AG04450 (cell line): ENCODE data around the gene SF3A2. TPM values are rescaled to one million over a fixed set of nuclear protein-coding genes. Genes with fewer than 3 reads are reported as not detected.

Experiments used
- CTCF ChIA-PET: fragments of 300-600, 350-600 bp; formaldehyde crosslinking; extraction: SDS; loops from one replicate; lab custom pipeline; 2022; ENCODE audit warnings: antibody characterized with exemption, inconsistent platforms; lab: Charles Lee
- POLR2A ChIA-PET: fragments of 350-600 bp; formaldehyde crosslinking; extraction: SDS; loops from one replicate; lab custom pipeline; 2021; ENCODE audit warnings: antibody characterized with exemption, inconsistent platforms; lab: Yijun Ruan, JAX
- DNase-seq: peaks from one replicate; pipeline ENCODE4 v3.0.0-alpha.2; 2011; ENCODE audit warnings: low read depth, low spot score
- H3K27ac ChIP-seq: one replicate; pipeline ENCODE4 v1.5.1; 2012; ENCODE audit warnings: low read depth, low read length, control low read depth
- H3K27me3 ChIP-seq: one replicate; pipeline ENCODE4 v1.6.0; 2012; ENCODE audit warnings: low read length; ENCODE audit not compliant: control insufficient read depth, insufficient read depth
- H3K4me3 ChIP-seq: 2 replicates; pipeline ENCODE4 v1.5.1; 2011; ENCODE audit warnings: mild to moderate bottlenecking, low read depth, low read length, control low read depth
- H3K9me3 ChIP-seq: 2 replicates; pipeline ENCODE4 v1.5.1; 2012; ENCODE audit warnings: low read length; ENCODE audit not compliant: control insufficient read depth, insufficient read depth
- CTCF ChIP-seq: IDR thresholded peaks from 2 replicates; pipeline ENCODE4 v1.5.1; 2011; ENCODE audit warnings: low read depth, low read length, control low read depth, inconsistent platforms
- polyA plus RNA-seq: library from polyadenylated mRNA; depleted of rRNA; stranded (reverse); fragments of >200 nt; gene quantifications from 2 replicates; pipeline ENCODE4 v1.2.3, GENCODE V29; 2011

Gene SF3A2
- polyA plus RNA-seq, 1 experiment = 7.0 TPM

GRCh38 chr19:2252055-2252796 is 15.6 kb downstream of the SF3A2 start:
- no peak for DNase-seq
- Histone ChIP-seq H3K27me3 (peaks cover 36% of the 10 kb centered on the region), H3K9me3 (no peaks in the 10 kb centered on the region; the same call in 1 of the 2 replicates), H3K27ac (no peak overlapping the region), H3K4me3 (no peak overlapping the region)
- CTCF ChIA-PET = no interaction called here
- POLR2A ChIA-PET = no interaction called here
- TF ChIP-seq CTCF = no peak

DNA sequence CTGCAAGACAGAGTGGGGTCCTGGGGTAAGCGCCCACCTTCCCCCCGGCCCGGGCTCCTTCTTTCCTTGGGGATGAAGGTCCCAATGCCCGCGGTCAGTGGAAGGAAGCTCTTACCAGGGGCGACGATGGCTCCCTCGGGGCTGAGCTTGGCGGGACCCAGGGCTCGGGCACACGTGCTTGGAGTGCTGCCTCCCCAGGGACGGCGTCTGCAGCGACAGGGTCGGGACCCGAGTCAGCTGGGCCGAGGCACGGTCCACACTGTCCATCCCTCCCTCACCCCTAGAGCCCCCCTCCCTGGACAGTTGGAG is 16.1 kb downstream of the SF3A2 start:
- Histone ChIP-seq H3K9me3 (no peaks in the 10 kb centered on the region; the same call in 1 of the 2 replicates), H3K27me3 (peaks cover 36% of the 10 kb centered on the region), H3K27ac (no peak overlapping the region), H3K4me3 (no peak overlapping the region)
- ChIA-PET CTCF (no interaction called here), POLR2A (no interaction called here)
- DNase-seq = no peak
- no peak for TF ChIP-seq CTCF

DNA sequence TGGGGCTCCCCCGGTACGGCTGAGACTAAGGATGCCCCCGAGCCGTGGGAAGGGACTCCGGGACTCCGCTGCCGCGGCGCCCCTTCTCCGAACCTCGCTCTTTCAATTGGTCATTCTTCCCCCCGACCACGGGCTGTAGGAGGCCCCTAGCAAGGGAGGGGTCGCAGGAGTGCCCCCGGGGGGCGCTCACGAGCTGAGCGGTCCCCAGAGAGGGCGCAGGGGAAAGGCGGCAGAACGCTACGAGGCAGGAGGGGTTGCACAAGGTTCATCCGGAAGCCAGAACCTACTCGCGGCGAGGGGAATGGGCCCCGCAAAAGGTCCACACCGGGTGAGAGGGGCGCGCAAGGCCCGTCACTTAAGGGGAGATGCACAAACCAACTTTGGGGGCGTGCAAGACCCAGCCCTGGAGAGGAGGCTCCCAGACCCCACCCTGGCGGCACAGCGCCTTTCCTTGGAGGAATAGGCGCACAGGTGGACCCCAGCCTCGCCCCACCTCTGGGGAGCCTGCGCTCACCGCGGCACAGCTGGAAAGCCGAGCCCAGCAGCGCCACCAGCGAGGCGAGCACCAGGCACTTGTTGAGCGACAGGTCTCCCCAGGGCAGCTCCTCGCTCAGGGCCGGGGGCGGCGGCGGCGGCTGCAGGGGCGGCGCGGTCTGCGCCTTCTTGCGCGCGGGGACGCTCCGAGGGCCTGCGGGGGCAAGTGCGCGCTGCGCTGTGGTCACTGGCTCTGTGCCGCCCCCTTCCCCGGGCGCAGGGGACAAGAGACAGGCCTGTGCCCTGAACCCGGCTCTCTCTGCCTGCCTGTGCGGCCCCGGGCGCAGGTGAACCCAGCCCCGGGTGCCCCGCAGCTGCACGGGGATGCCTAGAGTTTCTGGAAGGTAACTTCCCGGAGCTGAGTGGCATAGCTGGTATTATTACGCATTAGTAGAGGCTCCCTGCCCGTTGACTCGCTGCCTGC is 16.8 kb downstream of the SF3A2 start:
- DNase-seq = no peak
- ChIA-PET CTCF (interaction anchor here (0.7 to 2.1 kb wide), 3 partner anchors 10 to 97 kb away, joined by 3 to 8 read pairs (median 3); no protein-coding TSS in a partner anchor), POLR2A (interaction anchor here (0.6 kb wide), 2 partner anchors 14 to 116 kb away, joined by 3 read pairs; no protein-coding TSS in a partner anchor)
- Histone ChIP-seq H3K27ac (no peak overlapping the region), H3K27me3 (peaks cover 36% of the 10 kb centered on the region), H3K4me3 (no peak overlapping the region), H3K9me3 (no peaks in the 10 kb centered on the region; the same call in 1 of the 2 replicates)
- TF ChIP-seq CTCF = 0 out of 2 replicates have a peak, but pooled peaks have one; percentile 22

DNA sequence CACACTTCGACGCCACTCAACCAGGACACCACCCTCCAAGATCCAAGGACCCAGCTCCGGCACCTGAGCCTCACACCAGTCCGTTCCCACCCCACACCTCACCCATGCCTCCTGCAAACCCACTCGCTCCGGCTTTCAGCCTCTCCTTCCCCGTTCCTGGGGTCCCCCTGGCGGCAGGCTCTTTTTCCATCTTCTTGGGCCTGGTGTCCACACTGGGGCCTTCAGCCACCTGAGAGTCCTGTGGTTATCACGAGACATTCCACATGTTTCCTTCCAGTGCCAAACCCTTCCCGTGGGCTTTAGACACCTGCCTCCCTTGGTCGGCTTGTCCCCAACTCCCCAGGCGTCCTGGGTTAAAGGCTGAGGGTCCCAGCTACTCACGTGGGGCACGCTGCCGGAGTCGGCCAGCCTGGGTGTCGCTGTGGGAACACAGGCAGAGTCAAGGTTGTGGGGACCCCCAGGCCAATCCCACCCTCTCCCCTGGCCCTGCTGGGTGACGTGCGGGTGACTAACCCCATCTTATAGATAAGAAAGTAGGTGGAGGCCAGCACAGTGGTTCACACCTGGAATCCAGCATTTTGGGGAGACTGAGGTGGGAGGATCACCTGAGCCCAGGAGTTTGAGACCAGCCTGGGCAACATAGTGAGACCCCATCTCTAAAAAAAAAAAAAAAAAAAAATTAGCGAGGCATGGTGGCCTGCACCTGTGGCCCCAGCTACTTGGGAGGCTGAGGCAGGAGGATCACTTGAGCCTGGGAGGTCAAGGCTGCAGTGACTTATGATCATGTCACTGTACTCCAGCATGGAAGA is 17.6 kb downstream of the SF3A2 start:
- Histone ChIP-seq H3K27me3 (peaks cover 36% of the 10 kb centered on the region), H3K9me3 (no peaks in the 10 kb centered on the region; the same call in 1 of the 2 replicates), H3K27ac (no peak overlapping the region), H3K4me3 (no peak overlapping the region)
- ChIA-PET CTCF (interaction anchor here (1.0 to 2.1 kb wide), 2 partner anchors 9 to 98 kb away, joined by 3 to 8 read pairs; no protein-coding TSS in a partner anchor), POLR2A (interaction anchor here (0.6 to 1.0 kb wide), 2 partner anchors 15 kb away, joined by 3 read pairs; no protein-coding TSS in a partner anchor)
- TF ChIP-seq CTCF = peak; percentile 76
- no peak for DNase-seq
